ENCODE results near the gene TMEM250. TPM values are rescaled to one million over a fixed set of nuclear protein-coding genes. Genes with fewer than 3 reads are reported as not detected.

Gene TMEM250
- total RNA-seq, 1 experiment from 2014 or later, result 37.5 TPM

DNA sequence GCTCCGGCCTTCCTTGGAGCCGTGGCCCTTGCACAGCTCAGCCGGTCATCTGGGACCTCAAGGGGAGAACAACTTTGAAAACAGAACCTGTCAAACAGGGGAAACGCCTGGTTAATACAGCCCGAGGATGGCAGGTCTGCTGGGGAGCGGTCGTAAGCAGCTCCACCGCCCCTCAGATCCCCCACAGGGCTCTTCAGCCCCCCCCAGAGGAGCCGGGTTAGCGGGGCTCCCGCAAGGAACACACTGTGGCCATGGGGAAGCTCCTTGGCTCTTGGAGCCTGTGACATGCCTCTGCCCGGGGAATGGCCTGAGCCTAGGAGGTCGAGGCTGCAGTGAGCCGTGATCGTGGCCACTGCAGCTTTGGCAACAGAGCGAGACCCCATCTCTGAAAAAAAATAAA is 6.8 kb downstream of the TMEM250 start:
- Histone ChIP-seq H3K4me1 (ENCODE audit: control insufficient read depth in 1 of 2, insufficient read depth in 2 of 2, low read length in 2 of 2) (peaks cover 32 to 74% of the 10 kb centered on the region in 2 experiments), H3K27ac (ENCODE audit: low read depth, low read length) (peak overlapping the region; percentile 3; the same call in 1 of the 2 replicates), H3K79me2 (ENCODE audit: insufficient read depth, low read length) (peaks cover 5% of the 10 kb centered on the region; the same call in 1 of the 2 replicates), H3K27me3 (ENCODE audit: insufficient read depth, low read length) (no peaks in the 10 kb centered on the region), H3K9me3 (ENCODE audit: control insufficient read depth in 1 of 2, insufficient read depth in 1 of 2, low read depth in 1 of 2, low read length in 2 of 2) (no peaks in the 10 kb centered on the region), H3K4me2 (ENCODE audit: low read length) (no peak overlapping the region), H3K9ac (ENCODE audit: low read length) (no peak overlapping the region), H3K9me2 (ENCODE audit: insufficient read depth) (no peaks in the 10 kb centered on the region), H4K20me1 (ENCODE audit: insufficient read depth) (no peaks in the 10 kb centered on the region), H3K36me3 (ENCODE audit: control insufficient read depth in 1 of 2, insufficient read depth in 2 of 2, low read length in 2 of 2) (no peaks in the 10 kb centered on the region), H2AFZ (ENCODE audit: low read depth, low read length, poor library complexity, severe bottlenecking) (no peak overlapping the region), H3K4me3 (replicated peaks in 1 of 2; ENCODE audit: low read depth in 1 of 2, low read length in 2 of 2) (no peak overlapping the region)
- BruUV-seq (replicated peaks), result no TSS peak
- no peak for TF ChIP-seq ZFX (IDR thresholded peaks at IDR 0.05)
- ChIA-PET CTCF (no interaction called here), POLR2A (no interaction called here), RAD21 (ENCODE audit: low non-redundant PET in 1 of 2, low total read pairs in 2 of 2, uncharacterized antibody in 2 of 2, unreplicated experiment in 2 of 2) (no interaction called here)
- no peak for ATAC-seq
- no peak for DNase-seq (ENCODE audit: low read depth, low spot score)
- intact Hi-C loops (cut with micrococcal nuclease), result no loop called here

- H3K9me3 ChIP-seq (ENCODE audit: control insufficient read depth in 1 of 2, insufficient read depth in 1 of 2, low read depth in 1 of 2, low read length in 2 of 2), result no peaks in the 10 kb centered on the region
- no peaks in the 10 kb centered on the region for H3K27me3 ChIP-seq (ENCODE audit: insufficient read depth, low read length)
- H3K4me3 ChIP-seq (replicated peaks in 1 of 2; ENCODE audit: low read depth in 1 of 2, low read length in 2 of 2), result no peak overlapping the region
- no peaks in the 10 kb centered on the region for H3K36me3 ChIP-seq (ENCODE audit: control insufficient read depth in 1 of 2, insufficient read depth in 2 of 2, low read length in 2 of 2)
- no peak overlapping the region for H2AFZ ChIP-seq (ENCODE audit: low read depth, low read length, poor library complexity, severe bottlenecking)
- H3K4me2 ChIP-seq (ENCODE audit: low read length), result no peak overlapping the region; the same call in 1 of the 2 replicates
- H3K27ac ChIP-seq (ENCODE audit: low read depth, low read length), result peak overlapping the region; percentile 3; the same call in 1 of the 2 replicates
- H3K4me1 ChIP-seq (ENCODE audit: control insufficient read depth in 1 of 2, insufficient read depth in 2 of 2, low read length in 2 of 2), result peaks cover 31 to 74% of the 10 kb centered on the region in 2 experiments
- intact Hi-C loops (cut with micrococcal nuclease), result no loop called here
- POLR2A ChIA-PET, result interaction anchor here (1.0 kb wide), 1 partner anchor 32 kb away, joined by 3 read pairs; no protein-coding TSS in a partner anchor
- no peaks in the 10 kb centered on the region for H4K20me1 ChIP-seq (ENCODE audit: insufficient read depth)
- H3K9ac ChIP-seq (ENCODE audit: low read length), result no peak overlapping the region
- RAD21 ChIA-PET (ENCODE audit: low non-redundant PET in 1 of 2, low total read pairs in 2 of 2, uncharacterized antibody in 2 of 2, unreplicated experiment in 2 of 2), result no interaction called here
- CTCF ChIA-PET, result no interaction called here
- ATAC-seq (no peak), DNase-seq (ENCODE audit: low read depth, low spot score) (no peak)
- H3K9me2 ChIP-seq (ENCODE audit: insufficient read depth), result no peaks in the 10 kb centered on the region
- no peaks in the 10 kb centered on the region for H3K79me2 ChIP-seq (ENCODE audit: insufficient read depth, low read length)
- BruUV-seq (replicated peaks), result no TSS peak
- TF ChIP-seq TCF7L2 (IDR thresholded peaks at IDR 0.05; ENCODE audit: borderline replicate concordance, extremely low read depth, insufficient read depth, insufficient read length) (no peak), REST (IDR thresholded peaks at IDR 0.05; ENCODE audit: low read depth) (no peak), CEBPB (IDR thresholded peaks at IDR 0.05; ENCODE audit: low read depth) (no peak), JUND (IDR thresholded peaks at IDR 0.05) (no peak), EZH2phosphoT487 (IDR thresholded peaks at IDR 0.05; ENCODE audit: borderline replicate concordance) (no peak), SP1 (IDR thresholded peaks at IDR 0.05; ENCODE audit: low read depth) (no peak), YY1 (IDR thresholded peaks at IDR 0.05; ENCODE audit: extremely low read depth, insufficient replicate concordance, low read depth, low read length) (no peak), POLR2A (IDR thresholded peaks at IDR 0.05; ENCODE audit: borderline replicate concordance, extremely low read depth, insufficient read depth, insufficient read length) (no peak), SIN3A (IDR thresholded peaks at IDR 0.05; ENCODE audit: low read depth) (no peak), POLR2AphosphoS5 (IDR thresholded peaks at IDR 0.05; ENCODE audit: low read depth, low read length) (no peak), ZNF274 (IDR thresholded peaks at IDR 0.05; ENCODE audit: low read depth, low read length) (no peak), SRF (IDR thresholded peaks at IDR 0.05; ENCODE audit: low read depth) (no peak), RAD21 (IDR thresholded peaks at IDR 0.05; ENCODE audit: low read depth) (no peak), MAX (IDR thresholded peaks at IDR 0.05) (no peak)
- TF ChIP-seq, protein P1, sequence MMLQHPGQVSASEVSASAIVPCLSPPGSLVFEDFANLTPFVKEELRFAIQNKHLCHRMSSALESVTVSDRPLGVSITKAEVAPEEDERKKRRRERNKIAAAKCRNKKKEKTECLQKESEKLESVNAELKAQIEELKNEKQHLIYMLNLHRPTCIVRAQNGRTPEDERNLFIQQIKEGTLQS (IDR thresholded peaks at IDR 0.05), result no peak
- TF ChIP-seq, protein P2, sequence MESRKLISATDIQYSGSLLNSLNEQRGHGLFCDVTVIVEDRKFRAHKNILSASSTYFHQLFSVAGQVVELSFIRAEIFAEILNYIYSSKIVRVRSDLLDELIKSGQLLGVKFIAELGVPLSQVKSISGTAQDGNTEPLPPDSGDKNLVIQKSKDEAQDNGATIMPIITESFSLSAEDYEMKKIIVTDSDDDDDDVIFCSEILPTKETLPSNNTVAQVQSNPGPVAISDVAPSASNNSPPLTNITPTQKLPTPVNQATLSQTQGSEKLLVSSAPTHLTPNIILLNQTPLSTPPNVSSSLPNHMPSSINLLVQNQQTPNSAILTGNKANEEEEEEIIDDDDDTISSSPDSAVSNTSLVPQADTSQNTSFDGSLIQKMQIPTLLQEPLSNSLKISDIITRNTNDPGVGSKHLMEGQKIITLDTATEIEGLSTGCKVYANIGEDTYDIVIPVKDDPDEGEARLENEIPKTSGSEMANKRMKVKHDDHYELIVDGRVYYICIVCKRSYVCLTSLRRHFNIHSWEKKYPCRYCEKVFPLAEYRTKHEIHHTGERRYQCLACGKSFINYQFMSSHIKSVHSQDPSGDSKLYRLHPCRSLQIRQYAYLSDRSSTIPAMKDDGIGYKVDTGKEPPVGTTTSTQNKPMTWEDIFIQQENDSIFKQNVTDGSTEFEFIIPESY (IDR thresholded peaks at IDR 0.05; ENCODE audit: extremely low read depth, insufficient replicate concordance, low read length), result no peak
These were observed 7.5 kb downstream of the TMEM250 start for GRCh38 chr9:136111190-136111589.
